ENCODE results near the gene MLLT1.

The MLLT1 gene

GRCh38 chr19:6274756-6275155, 5.0 kb downstream of the MLLT1 start:
- DNase-seq (ENCODE audit: low read depth, low spot score), result no peak

- DNase-seq (ENCODE audit: low read depth, low spot score), result no peak
Measured at GRCh38 chr19:6273701-6274601, 5.8 kb downstream of the MLLT1 start.

GRCh38 chr19:6272913-6273600, 6.7 kb downstream of the MLLT1 start:
- DNase-seq (ENCODE audit: low read depth, low spot score), result no peak

GRCh38 chr19:6272411-6272791, 7.4 kb downstream of the MLLT1 start:
- no peak for DNase-seq (ENCODE audit: low read depth, low spot score)

GRCh38 chr19:6271721-6272410, 7.9 kb downstream of the MLLT1 start:
- no peak for DNase-seq (ENCODE audit: low read depth, low spot score)

GRCh38 chr19:6271251-6271650, 8.5 kb downstream of the MLLT1 start:
- no peak for DNase-seq (ENCODE audit: low read depth, low spot score)

- DNase-seq (ENCODE audit: low read depth, low spot score), result no peak
Measured at GRCh38 chr19:6270822-6271221, 9.0 kb downstream of the MLLT1 start.

GRCh38 chr19:6270076-6270745, 9.6 kb downstream of the MLLT1 start:
- no peak for DNase-seq (ENCODE audit: low read depth, low spot score)

- no peak for DNase-seq (ENCODE audit: low read depth, low spot score)
Measured at GRCh38 chr19:6269101-6269886, 10.5 kb downstream of the MLLT1 start.

GRCh38 chr19:6268382-6268771, 11.4 kb downstream of the MLLT1 start:
- no peak for DNase-seq (ENCODE audit: low read depth, low spot score)

- DNase-seq (ENCODE audit: low read depth, low spot score), result no peak
Measured at GRCh38 chr19:6267552-6268381, 12.0 kb downstream of the MLLT1 start.

- no peak for DNase-seq (ENCODE audit: low read depth, low spot score)
Measured at GRCh38 chr19:6264803-6265202, 15.0 kb downstream of the MLLT1 start.

- DNase-seq (ENCODE audit: low read depth, low spot score), result no peak
Measured at GRCh38 chr19:6263735-6264444, 15.9 kb downstream of the MLLT1 start.

GRCh38 chr19:6263306-6263705, 16.5 kb downstream of the MLLT1 start:
- no peak for DNase-seq (ENCODE audit: low read depth, low spot score)

- DNase-seq (ENCODE audit: low read depth, low spot score), result no peak
Measured at GRCh38 chr19:6262519-6262918, 17.3 kb downstream of the MLLT1 start.

GRCh38 chr19:6261883-6262282, 17.9 kb downstream of the MLLT1 start:
- DNase-seq (ENCODE audit: low read depth, low spot score), result no peak

GRCh38 chr19:6260912-6261650, 18.7 kb downstream of the MLLT1 start:
- DNase-seq (ENCODE audit: low read depth, low spot score), result no peak

GRCh38 chr19:6260376-6260775, 19.4 kb downstream of the MLLT1 start:
- DNase-seq (ENCODE audit: low read depth, low spot score), result no peak

GRCh38 chr19:6259312-6259861, 20.4 kb downstream of the MLLT1 start:
- DNase-seq (ENCODE audit: low read depth, low spot score), result no peak
